GM10266 (cell line): ENCODE measurements around the gene SLC6A13.
A peak's percentile ranks its signal among the peaks of the same experiment; 100 is the strongest.

Experiments used
- DNase-seq: peaks from one replicate; pipeline ENCODE4 v3.0.0; 2012; ENCODE audit errors: extremely low spot score
- TF ChIP-seq, protein P1 (sequence below): IDR thresholded peaks from 2 replicates; pipeline ENCODE4 v1.5.1; 2012; ENCODE audit warnings: mild to moderate bottlenecking, low read depth; ENCODE audit not compliant: control insufficient read depth, insufficient read depth; ENCODE audit errors: missing control alignments

The SLC6A13 gene

DNA sequence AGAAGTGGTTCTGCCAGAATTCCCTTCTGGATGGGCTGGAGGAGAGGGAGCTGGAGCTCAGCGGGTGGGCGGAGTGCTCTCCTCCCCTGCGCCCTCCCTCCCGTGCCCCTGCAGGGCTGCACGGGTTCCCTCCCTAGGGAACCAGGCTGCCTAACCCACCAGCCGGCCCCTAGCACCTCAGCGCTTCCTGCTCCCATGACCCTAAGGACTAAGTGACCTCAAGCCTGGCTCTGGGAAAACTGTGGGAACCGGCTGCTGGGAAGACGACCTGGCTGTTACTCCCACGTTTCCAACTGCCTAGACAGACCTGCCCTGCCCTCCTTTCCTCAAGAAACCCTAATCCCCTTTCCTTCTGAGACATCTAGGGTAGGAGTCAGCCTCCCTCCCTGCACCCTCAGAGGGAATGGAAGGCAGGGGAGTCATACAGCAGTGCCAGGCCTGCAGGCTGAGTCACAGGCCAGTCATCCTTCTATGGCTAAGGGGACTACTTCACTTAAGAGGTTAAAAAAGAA, 80.2 kb downstream of the SLC6A13 start:
- TF ChIP-seq, protein P1, sequence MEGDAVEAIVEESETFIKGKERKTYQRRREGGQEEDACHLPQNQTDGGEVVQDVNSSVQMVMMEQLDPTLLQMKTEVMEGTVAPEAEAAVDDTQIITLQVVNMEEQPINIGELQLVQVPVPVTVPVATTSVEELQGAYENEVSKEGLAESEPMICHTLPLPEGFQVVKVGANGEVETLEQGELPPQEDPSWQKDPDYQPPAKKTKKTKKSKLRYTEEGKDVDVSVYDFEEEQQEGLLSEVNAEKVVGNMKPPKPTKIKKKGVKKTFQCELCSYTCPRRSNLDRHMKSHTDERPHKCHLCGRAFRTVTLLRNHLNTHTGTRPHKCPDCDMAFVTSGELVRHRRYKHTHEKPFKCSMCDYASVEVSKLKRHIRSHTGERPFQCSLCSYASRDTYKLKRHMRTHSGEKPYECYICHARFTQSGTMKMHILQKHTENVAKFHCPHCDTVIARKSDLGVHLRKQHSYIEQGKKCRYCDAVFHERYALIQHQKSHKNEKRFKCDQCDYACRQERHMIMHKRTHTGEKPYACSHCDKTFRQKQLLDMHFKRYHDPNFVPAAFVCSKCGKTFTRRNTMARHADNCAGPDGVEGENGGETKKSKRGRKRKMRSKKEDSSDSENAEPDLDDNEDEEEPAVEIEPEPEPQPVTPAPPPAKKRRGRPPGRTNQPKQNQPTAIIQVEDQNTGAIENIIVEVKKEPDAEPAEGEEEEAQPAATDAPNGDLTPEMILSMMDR = no peak
- DNase-seq = no peak

DNA sequence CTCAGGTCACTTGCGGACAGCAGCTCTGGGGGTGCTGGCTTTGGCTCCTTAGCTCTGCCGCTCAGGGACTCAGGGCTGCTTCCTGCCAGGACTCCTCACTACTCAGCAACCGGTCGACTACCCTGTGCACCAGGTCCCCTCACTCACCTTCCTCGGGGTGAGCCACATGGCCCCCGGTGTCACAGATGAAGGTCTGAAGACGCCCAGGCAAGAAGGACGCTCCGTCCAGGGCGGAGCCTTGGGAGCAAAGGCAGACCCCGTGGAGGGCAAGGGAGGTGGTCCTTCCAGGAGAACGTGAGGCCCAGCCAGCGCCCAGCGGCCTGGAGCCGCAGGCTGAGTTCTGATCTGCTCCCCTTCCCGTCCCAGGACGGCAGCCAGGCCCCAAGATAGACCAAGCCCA, 80.7 kb downstream of the SLC6A13 start:
- TF ChIP-seq, protein P1 = no peak
- no peak for DNase-seq

DNA sequence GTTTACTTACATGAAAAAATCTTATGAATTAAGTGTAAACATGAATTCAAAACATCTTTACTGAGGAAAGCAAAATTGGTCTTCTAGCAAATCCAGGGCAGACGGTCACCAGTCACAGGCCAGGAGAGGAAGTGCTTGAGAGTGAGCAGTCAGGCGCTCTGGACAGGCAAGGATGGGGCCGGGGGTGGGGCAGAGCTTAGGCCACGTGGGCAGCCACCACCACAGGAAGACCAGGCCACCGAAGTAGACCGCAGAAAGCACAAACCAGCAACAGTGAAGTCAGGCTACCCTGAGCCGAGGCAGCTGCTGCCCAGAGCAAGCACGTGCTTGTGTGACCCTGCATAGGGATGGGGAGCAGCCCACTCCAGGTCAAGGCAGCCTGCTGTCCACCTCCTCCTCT, 82.2 kb downstream of the SLC6A13 start:
- TF ChIP-seq, protein P1 = no peak
- peak; percentile 85 for DNase-seq

DNA sequence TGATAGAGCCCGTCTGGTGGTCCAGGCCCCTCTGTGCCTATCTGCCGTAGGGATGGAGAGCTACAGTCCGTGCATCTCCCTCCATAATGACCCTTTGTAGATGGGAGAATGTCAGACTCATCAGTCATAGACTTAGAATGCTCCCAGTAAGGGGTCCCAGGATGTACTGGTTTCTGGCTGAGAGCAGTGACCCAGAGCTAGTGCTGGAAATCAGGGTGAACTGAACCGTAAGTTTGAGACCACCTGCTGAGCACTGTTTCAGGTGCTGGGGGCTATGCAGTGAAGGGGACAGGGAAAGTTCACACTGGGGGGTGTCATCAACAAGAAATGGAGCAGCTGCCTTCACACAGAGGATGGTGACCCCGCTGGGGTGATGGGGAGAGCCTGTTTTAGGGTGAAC, 82.8 kb downstream of the SLC6A13 start:
- DNase-seq = no peak
- TF ChIP-seq, protein P1 = no peak

DNA sequence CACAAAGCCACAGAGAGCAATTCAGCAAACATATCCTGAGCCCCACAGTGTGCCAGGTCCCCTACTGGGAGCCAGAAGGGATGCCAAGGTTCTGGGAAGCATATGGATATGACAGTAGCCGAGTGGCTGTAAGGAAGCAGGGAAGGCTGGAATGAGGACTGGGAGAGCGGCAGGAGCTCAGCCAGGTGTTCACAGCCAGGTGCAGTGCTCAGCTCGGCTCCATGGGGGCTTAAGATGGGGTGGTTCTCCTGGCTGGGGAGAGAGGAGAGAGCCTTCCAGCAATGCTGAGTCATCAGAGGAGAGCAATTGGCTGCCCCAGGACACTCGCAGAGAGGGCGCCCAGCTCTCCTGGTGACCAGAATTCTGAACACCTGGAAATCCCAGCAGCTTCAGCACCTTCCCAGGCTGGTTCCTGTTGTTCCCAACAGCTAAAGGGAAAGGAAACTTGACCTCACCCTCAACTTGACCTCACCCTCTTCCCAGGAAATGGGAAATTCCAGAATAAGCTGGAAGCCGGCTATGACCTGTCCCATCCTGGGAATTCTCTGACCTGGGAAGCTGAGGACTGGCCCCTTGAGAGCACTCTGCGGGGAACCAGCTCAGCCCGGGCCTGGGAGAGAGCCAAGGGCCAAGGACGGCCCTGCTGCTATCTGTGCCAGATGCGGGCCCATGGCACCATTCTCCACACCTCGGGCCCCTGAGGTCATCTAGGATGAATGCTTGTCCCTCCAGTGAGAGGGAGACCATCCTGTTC, 83.3 kb downstream of the SLC6A13 start:
- no peak for DNase-seq
- TF ChIP-seq, protein P1 = no peak

DNA sequence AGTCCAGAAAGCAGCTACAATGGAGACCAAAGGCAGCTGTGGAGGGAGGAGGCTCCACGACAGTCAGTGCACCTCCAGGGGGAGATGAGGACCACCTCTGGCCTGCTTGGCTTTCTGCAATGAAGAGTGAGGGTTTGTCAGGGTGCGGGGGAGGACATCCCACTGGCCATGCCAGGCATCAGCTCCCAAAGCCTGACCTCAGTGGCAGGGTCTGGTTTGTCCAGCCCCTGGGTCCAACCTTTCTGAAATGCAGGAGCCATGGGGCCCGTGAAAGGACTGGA, 83.9 kb downstream of the SLC6A13 start:
- no peak for DNase-seq
- TF ChIP-seq, protein P1 = no peak

DNA sequence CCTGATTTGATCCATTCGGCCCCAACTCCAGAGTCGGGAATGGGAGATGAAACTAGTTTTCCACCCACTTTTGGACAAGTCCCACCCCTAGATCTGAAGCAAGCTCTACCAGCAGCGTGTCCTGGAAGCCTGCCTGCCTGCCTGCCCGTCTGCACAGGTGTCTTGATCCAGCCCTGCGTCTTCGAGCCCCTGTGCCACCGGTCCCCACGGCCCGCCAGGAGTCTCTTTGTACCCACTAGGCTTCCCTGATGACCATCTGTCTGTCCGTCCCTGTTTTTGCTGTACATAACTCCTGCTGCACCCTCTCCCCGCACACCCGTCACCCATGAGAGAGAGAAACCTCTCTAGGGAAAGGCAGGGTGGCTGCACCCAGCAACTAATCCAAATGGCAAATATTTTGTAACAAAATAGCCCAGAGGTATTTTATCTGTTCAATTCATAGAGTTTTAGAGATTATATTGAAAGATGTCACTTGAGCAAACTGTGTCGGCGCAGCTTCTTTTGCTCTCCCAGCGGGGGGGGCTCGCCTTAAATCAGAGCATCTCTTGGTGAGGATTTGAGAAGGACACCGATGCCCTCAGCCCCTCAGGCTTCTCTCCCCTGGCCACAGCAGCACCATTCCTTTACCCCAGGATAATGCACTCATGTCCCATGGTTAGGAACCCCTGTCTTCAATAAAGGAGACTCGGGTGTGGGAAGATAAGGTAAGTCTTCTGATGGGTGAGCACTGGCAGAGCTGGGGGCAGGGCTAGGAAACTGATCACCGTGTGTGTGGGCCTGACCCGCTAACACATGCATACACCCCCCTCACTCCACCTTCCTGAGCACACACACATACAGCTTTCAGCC, 84.4 kb downstream of the SLC6A13 start:
- DNase-seq = no peak
- TF ChIP-seq, protein P1 = no peak
